ENCODE data around the gene PACSIN2. TPM values are rescaled to one million over a fixed set of nuclear protein-coding genes. Genes with fewer than 3 reads are reported as not detected.
"Not testable (repeated sequence)": the region's sequence is repeated elsewhere in the genome, so short reads cannot be mapped to it uniquely, and the experiment has no call there.

PACSIN2 gene
- total RNA-seq, 1 experiment from 2014 or later: 35.9 TPM

DNA sequence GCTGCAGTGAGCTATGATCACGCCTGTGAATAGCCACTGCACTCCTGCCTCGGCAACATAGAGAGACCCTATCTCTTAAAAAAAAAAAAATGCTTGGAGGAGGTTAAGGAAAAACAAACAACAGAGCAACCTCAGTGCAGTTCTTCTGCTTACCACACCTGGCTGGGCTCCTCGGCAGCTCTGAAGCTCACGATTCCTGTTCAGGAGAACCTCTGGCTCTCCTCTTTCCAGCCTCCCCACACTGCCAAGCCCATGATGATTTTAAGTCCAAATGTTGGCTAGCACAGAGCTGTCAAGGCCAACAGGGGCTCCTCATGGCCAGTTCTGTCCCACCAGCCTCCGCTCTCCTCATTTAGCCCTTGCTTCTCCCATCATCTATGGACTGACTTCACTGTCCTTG, 88.2 kb downstream of the PACSIN2 start:
- DNase-seq (ENCODE audit: low spot score): no peak

GRCh38 chr22:42926104-42926503, 88.8 kb downstream of the PACSIN2 start:
- DNase-seq (ENCODE audit: low spot score): peak; percentile 10

DNA sequence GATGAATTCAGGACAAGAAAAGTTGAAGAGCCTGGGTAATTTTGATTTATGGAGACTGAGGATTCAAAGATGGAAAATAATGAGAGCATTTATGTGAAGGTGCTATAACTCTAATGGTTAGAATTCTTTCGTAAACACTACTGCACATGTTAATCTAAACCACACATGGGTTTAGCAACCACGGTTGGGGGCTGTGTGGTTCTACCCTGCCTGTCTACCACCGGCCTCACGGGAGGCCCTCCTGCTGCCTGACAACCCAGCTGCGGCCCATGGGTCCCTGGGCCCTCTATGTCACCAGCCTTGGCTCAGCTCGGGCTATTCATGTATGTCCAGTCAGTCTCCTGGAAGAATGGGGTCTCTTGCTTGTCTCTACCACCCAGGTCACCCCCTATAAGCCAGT, 89.4 kb downstream of the PACSIN2 start:
- DNase-seq (ENCODE audit: low spot score): no peak

GRCh38 chr22:42925031-42925430, 89.9 kb downstream of the PACSIN2 start:
- not testable (repeated sequence) for DNase-seq (ENCODE audit: low spot score)

GRCh38 chr22:42924436-42924835, 90.5 kb downstream of the PACSIN2 start:
- no peak for DNase-seq (ENCODE audit: low spot score)

DNA sequence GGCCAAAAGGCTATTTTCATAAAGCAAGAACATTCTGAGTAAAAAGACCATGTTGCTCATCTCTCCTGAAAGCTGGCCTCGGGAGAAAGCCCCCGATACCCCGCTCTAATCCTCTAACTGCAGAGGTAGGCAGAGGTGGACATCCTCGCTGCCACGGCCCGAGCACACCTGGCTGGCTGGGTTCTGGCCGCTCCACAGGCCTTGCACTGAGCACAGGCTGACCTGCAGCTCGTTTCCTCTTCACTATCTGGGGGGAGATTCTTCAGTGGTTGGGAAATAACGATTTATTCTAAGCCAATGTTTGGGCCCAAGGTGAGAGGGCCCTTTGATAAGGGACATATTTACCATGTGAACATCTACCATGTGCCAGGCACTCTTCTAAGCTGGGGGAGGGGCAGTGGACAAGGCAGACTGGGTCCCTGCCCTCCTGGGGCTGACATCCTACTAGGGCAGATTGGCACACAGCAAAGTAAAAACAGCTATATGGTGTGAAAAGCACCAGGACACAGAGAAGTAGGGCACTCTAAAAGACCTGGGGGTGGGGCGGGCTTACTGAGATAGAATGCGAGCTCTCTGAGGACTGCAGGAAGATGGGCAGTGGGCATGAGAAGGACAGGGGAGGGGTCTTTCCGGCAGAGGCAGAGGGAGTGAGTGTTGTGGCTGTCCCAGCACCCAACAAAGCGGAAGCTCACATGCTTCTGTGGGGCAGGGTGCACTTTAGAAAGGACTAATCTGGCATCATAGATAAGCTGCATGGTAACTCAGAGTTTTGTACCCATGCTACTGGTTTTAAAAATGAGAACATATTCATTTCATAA, 92.4 kb downstream of the PACSIN2 start:
- no peak for DNase-seq (ENCODE audit: low spot score)

- peak; percentile 24 for DNase-seq (ENCODE audit: low spot score)
These were observed 94.7 kb downstream of the PACSIN2 start for GRCh38 chr22:42920101-42920820.

DNA sequence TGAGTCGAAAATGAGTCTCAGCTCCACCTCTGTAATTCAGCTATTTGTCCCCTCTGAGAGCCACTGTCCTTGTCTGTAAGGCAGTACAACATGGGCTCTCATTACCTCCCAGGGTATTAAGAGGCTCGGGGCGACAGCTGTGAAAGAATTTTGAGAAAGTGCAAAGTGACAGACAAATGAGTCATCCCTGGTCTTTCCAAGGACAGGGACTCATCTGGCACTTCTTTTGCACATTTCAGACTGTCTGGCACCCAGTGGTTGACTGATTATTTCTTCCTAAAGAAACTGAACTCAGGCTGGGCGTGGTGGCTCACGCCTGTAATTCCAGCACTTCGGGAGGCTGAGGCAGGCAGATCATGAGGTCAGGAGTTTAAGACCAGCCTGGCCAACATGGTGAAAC, 95.8 kb downstream of the PACSIN2 start:
- DNase-seq (ENCODE audit: low spot score): peak; percentile 66

- DNase-seq (ENCODE audit: low spot score): no peak
These were observed 96.4 kb downstream of the PACSIN2 start for GRCh38 chr22:42918500-42918899.

DNA sequence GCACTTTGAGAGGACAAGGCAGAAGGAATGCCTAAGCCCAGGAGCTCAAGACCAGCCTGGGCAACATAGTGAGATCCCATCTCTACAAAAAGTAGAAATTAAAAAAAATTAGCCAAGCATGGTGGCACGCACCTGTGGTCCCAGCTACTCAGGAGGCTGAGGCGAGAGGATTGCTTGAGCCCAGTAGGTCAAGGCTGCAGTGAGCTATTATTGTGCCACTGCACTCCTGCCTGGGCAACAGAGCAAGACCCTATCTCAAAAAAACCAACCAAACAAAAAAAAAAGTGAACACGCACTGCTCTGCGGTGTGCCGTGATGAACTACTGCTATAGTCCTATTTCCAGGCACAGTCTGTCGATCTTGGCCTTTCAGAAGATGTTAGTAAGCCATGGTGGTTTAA, 97.6 kb downstream of the PACSIN2 start:
- DNase-seq (ENCODE audit: low spot score): not testable (repeated sequence)

DNA sequence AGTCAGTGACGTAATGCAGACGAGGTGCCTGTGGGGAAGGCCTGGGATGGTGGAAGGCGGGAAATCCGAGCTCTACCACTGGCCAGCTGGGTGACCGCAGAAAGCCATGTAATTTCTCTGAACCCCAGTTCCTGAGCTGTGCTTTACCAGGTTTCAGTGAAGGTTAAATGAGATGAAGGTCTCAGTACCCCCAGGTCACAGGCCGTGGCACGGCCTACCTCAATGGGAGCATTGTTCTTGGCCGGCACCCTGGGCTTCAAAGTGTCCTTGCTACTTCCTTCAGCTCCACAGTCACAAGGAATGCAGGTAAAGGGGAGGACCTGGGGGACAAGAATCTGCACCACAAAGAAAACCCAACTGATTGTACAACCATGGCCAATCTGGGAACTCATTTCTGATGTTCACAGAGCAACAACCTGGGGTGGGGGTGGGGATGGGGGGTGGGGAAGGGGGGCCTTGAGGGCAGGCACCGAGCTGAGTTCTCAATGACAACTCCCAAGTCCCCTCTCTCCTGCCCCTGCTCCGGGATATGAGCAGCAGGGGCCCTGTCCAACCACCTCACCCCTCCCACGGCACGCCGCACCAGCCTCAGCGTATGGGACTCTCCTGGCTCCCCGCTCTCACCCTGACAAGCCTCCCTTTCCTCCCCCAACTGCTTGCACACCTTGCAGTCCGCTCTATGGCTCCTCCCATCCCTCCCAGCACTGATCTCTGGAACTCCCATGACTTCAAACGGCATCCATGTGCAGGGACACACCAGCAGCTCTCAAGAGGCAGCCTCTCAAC, 98.8 kb downstream of the PACSIN2 start:
- no peak for DNase-seq (ENCODE audit: low spot score)

DNA sequence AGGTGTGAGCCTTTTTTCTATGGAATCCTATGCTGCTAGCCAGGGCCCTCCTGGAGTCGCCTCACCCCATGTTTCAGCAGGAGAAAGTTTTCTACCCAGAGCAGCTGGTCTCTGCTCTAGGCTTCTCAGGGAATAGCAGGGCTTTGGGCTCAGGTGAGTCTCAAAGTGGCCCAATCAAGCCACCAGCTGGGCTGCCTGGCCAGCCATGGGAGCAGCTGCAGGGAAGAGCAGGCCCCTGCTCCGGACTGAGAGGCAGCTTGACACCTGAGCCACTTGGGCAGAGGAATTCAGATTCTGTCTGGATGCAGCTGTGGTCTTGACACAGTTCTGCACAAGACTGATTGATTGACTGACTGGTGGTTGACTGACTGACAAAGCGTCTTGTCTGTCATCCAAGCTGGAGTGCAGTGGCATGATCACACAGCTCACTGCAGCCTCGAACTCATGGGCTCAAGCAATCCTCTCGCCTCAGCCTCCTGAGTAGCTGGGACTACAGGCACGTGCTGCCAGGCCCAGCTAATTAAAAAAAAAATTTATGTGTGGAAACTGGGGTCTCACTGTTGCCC, 100.4 kb downstream of the PACSIN2 start:
- no peak for DNase-seq (ENCODE audit: low spot score)

GRCh38 chr22:42913874-42914510, 101.0 kb downstream of the PACSIN2 start:
- no peak for DNase-seq (ENCODE audit: low spot score)

GRCh38 chr22:42912059-42912458, 102.9 kb downstream of the PACSIN2 start:
- no peak for DNase-seq (ENCODE audit: low spot score)

DNA sequence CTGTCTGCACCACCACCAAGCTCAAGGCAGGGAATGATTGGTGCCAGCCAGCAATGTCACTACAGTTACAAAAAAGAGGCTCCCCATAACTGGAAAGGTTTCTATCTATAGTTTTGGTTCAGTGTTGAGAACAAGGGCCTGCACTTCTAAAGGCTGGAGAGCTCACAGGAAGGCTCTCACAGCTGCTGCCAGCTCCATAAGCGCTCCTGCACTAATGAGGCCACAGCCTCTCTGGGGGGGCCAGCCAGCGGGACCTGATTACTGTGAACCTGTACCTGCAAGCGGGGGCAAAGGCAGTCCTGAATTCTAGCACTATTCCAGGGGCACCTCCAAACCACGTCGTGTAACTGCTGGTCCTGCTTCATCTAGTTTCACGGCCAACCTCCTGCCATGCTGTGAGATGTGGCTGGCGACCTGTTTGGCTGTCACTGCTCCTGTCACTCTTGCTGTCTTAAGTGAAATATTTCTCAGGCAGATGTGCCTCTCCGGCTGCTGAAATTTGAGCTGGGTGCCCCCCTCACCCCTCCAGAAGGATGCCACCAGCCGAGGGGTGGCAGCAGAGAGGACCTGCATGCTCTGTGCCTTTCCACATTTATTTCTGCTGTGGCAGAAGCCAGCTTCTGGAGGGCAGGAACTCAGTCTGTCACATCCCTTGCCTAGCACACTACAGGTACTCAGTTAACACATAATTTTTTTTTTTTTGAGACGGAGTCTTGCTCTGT, 104.6 kb downstream of the PACSIN2 start:
- no peak for DNase-seq (ENCODE audit: low spot score)

DNA sequence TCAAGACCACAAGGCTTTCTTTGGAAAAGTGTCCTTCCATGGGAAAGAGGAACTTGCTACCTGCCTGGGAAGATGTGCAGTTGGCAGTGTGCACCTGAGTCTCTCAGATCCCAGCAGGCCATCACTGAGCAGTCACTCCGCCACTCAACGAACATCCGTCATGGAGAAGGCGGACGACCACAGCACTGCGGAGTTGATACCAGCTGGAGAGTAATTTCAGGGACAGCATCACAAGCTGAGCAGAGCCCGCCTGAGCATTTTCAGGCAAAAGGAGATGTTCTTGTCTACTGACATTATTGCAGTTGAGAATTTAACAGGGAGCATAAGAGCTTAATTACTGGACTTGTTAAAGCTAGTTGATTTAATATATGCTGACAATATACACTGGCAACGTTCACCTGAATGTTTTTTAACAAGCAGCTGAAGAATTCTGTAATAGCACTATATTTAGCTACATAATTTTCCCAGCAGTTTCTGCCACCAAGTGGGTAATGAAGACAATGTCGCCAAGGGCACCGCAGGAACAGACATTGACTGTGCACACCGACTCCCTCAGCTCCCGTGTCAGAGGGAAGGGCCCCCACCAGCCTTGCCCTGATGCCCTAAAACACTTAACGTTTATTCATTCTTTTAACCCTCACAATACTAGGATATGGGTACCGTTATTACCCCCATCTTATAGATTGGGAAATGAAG, 105.4 kb downstream of the PACSIN2 start:
- DNase-seq (ENCODE audit: low spot score): no peak

GRCh38 chr22:42908374-42908746, 106.6 kb downstream of the PACSIN2 start:
- DNase-seq (ENCODE audit: low spot score): no peak

DNA sequence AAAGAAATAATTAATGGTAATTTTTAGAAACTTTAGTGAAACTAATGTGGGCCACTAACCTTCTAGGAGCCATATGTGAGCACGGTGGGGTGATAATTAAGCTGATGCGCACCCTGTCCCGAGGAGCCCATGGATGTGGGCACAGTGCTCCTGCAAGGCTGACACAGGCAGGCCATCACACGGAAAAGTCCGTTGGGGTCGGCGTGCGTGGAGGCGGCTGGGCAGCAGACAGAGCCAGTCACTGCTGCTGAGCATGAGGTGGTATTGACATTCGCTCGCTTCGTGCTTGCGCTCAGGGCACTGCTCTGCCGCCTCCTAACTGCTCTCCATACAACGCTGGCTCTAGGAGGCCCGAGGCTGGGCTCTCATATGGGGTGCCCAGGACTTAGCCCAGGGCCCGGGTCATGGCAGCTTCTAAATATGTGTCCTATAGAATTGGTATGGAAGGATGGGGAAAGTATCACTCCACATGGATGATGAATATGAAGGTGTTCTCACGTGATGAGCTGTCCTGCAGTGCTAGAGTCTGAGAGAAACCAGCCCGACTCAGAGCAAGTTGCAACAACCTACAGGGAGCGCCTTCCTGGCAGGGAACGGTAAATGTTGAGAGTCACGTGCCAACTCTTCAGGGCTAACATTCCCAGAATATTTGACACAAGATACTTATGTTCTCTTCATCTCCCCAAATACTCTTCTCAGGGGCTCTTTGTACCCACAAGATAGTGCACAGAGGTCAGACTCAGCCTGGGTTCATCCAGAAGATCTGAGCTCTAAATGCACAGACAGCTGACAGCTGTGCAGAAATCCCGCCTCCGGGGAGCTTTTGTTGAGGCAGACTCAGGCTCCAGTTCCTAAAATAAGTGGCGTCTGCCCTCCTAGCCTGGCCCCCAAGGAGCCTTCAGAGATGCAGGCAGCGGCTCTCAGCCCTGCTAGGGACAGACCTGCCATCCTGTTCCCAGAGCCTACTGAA, 107.3 kb downstream of the PACSIN2 start:
- DNase-seq (ENCODE audit: low spot score): no peak
